Prostate gland (tissue), 2 donors: Measurements from ENCODE around the gene APOH. TPM values are rescaled to one million over a fixed set of nuclear protein-coding genes. Genes with fewer than 3 reads are reported as not detected.

Source experiments
- DNase-seq: peaks from one replicate; pipeline ENCODE4 v3.0.0-alpha.2; 2019; ENCODE audit warnings: low spot score
- H3K27ac ChIP-seq, 2 donors: fragments of 200-600 bp; sonication (generic); 2 replicates each; pipeline ENCODE4 v1.5.1; 2017 to 2019
- H3K27me3 ChIP-seq: fragments of 200-600 bp; sonication (generic); replicated peaks from 2 replicates; pipeline ENCODE4 v1.5.1; 2019; ENCODE audit not compliant: insufficient read depth
- H3K36me3 ChIP-seq, 2 donors: fragments of 200-600 bp; sonication (generic); 1 replicate in 1 of 2; 2 replicates in 1 of 2; pipeline versions ENCODE4 v1.5.1 to v1.8.1; 2017 to 2019
- H3K4me1 ChIP-seq: fragments of 200-600 bp; sonication (generic); replicated peaks from 2 replicates; pipeline ENCODE4 v1.5.1; 2019
- H3K4me3 ChIP-seq, 2 donors: fragments of 200-600 bp; sonication (generic); 2 replicates each; pipeline ENCODE4 v1.5.1; 2017 to 2019
- H3K9me3 ChIP-seq: fragments of 200-600 bp; sonication (generic); 2 replicates; pipeline ENCODE4 v1.5.1; 2017
- POLR2A ChIP-seq: fragments of 450-650 bp; IDR thresholded peaks from one replicate; pipeline ENCODE4 v1.6.1; 2016; ENCODE audit warnings: antibody characterized with exemption, mild to moderate bottlenecking
- POLR2AphosphoS5 ChIP-seq: sonication (generic); formaldehyde crosslinking; IDR thresholded peaks from one replicate; pipeline ENCODE4 v1.6.1; 2017; ENCODE audit warnings: antibody characterized with exemption
- WGBS: methylation state at CpG from one replicate; pipeline ENCODE4 v1.1.5; 2018; 5-methylcytosine and 5-hydroxymethylcytosine counted together
- intact Hi-C: fragments of 100-400 bp; cut with DNase I; formaldehyde crosslinking; loops from one replicate; pipeline ENCODE4 v1.14.2; 2022
- total RNA-seq, 2 donors: library from RNA; depleted of rRNA; stranded (reverse); fragments of >200 nt; gene quantifications; one replicate each; pipeline ENCODE4 v1.1.0, GENCODE V29; 2016
- TF ChIP-seq, protein P1 (sequence below), 4 experiments: fragments of 200-600 bp in 2 of 4; fragments of 450-650 bp in 2 of 4; sonication (generic) in 2 of 4; IDR thresholded peaks; 1 replicate in 3 of 4; 2 replicates in 1 of 4; pipeline ENCODE4 v1.5.1; 2016 to 2019; ENCODE audit warnings: antibody characterized with exemption in 4 of 4, mild to moderate bottlenecking in 2 of 4, moderate library complexity in 2 of 4

APOH gene
- total RNA-seq, 2 donors from 2014 or later: not detected

DNA sequence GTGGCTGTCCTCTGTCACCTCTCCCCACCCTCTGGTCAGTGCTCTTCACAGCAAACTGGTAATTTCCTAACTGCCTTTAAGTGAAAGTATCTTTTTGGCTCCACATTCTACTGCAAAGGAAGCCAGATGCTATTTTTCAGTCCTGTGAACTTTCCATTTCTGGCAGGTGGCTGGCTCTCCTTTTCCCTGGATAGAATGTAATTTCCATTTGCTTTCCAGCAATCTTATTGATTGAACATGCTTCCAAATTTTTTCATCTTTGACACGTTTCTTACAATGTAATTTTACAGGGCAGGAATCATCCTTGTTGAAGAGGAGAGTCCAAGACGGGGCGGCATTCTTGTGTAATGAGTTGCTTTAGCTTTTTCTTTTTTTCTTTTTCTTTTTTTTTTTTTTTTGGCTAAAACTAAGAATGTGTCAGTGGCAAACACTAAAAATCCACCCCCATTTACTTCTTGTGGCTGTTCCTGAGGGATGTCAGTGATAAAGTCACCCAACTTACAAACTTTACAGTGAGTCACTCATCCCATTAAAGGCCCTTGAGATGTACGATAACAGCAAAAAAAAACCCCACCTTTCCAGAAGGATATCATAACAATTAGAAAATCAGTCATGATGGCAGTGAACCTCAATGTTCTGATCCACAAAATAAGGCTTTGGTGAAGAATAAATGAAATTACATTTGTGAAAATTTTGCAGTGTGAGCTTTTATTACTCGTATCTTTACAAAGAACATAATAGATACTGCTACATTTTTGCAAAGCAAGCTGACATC, 43.8 kb upstream of the APOH start:
- intact Hi-C loops: no loop called here
- no peak for DNase-seq

DNA sequence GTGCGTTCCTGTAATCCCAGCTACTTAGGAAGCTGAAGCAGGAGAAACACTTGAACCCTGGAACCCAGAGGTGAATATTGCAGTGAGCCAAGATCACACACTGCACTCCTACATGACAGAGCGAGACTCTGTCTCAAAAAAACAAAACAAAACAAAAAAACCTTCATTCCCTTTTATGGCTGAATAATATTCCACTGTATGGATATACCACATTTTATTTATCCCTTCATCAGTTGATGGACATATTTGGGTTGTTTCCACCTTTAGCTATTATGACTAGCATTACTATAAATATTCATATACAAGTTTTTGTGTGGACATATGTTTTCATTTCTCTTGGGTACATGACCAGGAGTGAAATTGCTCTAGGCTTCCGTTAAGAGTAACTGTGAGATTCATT, 42.3 kb upstream of the APOH start:
- no peak overlapping the region for H3K27ac ChIP-seq
- no peaks in the 10 kb centered on the region for H3K4me1 ChIP-seq
- 96% methylated on average over 3 of the region's 3 CpGs for WGBS
- intact Hi-C loops: no loop called here
- H3K9me3 ChIP-seq: no peaks in the 10 kb centered on the region
- TF ChIP-seq, protein P1, sequence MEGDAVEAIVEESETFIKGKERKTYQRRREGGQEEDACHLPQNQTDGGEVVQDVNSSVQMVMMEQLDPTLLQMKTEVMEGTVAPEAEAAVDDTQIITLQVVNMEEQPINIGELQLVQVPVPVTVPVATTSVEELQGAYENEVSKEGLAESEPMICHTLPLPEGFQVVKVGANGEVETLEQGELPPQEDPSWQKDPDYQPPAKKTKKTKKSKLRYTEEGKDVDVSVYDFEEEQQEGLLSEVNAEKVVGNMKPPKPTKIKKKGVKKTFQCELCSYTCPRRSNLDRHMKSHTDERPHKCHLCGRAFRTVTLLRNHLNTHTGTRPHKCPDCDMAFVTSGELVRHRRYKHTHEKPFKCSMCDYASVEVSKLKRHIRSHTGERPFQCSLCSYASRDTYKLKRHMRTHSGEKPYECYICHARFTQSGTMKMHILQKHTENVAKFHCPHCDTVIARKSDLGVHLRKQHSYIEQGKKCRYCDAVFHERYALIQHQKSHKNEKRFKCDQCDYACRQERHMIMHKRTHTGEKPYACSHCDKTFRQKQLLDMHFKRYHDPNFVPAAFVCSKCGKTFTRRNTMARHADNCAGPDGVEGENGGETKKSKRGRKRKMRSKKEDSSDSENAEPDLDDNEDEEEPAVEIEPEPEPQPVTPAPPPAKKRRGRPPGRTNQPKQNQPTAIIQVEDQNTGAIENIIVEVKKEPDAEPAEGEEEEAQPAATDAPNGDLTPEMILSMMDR (IDR thresholded peaks at IDR 0.05): no peak
- TF ChIP-seq POLR2AphosphoS5 (no peak), POLR2A (no peak)
- H3K27me3 ChIP-seq: no peaks in the 10 kb centered on the region
- no peak overlapping the region for H3K4me3 ChIP-seq
- H3K36me3 ChIP-seq: no peaks in the 10 kb centered on the region
- no peak for DNase-seq

More for the DNA sequence above, 43.8 kb upstream of the APOH start:
- Histone ChIP-seq H3K36me3 (no peaks in the 10 kb centered on the region), H3K27ac (no peak overlapping the region), H3K4me3 (no peak overlapping the region), H3K27me3 (no peaks in the 10 kb centered on the region), H3K9me3 (no peaks in the 10 kb centered on the region), H3K4me1 (no peaks in the 10 kb centered on the region)
- TF ChIP-seq, protein P1 (IDR thresholded peaks at IDR 0.05): no peak
- 35% methylated on average over 5 of the region's 5 CpGs for WGBS

DNA sequence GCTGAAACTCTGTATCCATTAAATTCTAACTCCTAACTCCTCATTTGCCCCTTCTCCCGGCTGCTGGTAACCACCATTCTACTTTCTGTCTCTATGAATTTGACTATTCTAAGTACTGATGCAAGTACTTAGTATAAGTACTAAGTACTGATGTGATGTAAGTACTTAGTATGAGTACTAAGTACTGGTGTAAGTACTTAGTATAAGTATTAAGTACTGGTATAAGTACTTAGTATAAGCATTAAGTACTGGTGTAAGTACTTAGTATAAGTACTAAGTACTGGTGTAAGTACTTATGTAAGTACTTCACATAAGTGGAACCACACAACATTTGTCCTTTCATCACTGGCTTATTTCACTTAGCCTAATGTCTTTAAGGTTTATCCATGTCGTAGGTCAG, 40.9 kb upstream of the APOH start:
- Histone ChIP-seq H3K4me3 (no peak overlapping the region), H3K4me1 (no peaks in the 10 kb centered on the region), H3K9me3 (no peaks in the 10 kb centered on the region), H3K27me3 (no peaks in the 10 kb centered on the region), H3K36me3 (no peaks in the 10 kb centered on the region), H3K27ac (no peak overlapping the region)
- WGBS: 90% methylated on average over 2 of the region's 2 CpGs
- intact Hi-C loops: no loop called here
- TF ChIP-seq POLR2A (no peak), POLR2AphosphoS5 (no peak)
- TF ChIP-seq, protein P1 (IDR thresholded peaks at IDR 0.05): no peak
- no peak for DNase-seq

DNA sequence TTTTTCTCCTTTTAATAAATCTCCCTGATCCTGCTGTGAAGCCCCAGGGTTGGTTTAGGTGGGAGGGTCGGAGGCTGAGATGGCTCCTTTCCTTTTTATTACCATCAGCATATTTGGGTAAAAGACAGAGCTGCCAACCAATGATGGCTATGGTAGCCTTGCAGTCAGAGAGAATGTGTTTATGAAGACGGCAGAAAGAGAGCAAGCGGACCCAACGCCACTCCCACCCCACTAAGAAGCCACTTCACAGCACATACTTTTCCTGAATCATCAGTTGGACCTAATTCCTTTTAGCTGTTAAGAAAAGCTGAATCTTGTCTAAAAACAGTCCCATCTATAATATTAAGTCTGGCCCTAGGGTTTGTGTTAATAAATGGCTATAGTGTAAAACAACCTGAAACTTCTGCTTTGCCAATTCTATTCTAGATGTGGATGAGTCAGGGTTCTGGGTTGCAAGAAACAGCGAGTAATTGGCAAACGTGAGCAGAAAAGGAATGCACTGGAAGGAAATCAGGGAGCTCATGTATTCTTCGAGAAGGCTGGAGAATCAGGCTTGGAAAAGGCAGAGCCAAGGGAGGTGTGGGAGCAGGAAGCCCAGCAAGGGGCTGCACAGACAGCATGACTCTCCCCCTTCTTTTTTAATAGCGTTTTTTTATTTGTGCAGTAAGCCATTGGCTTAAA, 39.2 kb upstream of the APOH start:
- WGBS: 55% methylated on average over 8 of the region's 8 CpGs
- no peak for DNase-seq
- Histone ChIP-seq H3K4me1 (no peaks in the 10 kb centered on the region), H3K4me3 (no peak overlapping the region), H3K36me3 (no peaks in the 10 kb centered on the region), H3K9me3 (no peaks in the 10 kb centered on the region), H3K27me3 (no peaks in the 10 kb centered on the region), H3K27ac (no peak overlapping the region)
- intact Hi-C loops: no loop called here
- TF ChIP-seq, protein P1 (IDR thresholded peaks at IDR 0.05): no peak
- TF ChIP-seq POLR2A (no peak), POLR2AphosphoS5 (no peak)

DNA sequence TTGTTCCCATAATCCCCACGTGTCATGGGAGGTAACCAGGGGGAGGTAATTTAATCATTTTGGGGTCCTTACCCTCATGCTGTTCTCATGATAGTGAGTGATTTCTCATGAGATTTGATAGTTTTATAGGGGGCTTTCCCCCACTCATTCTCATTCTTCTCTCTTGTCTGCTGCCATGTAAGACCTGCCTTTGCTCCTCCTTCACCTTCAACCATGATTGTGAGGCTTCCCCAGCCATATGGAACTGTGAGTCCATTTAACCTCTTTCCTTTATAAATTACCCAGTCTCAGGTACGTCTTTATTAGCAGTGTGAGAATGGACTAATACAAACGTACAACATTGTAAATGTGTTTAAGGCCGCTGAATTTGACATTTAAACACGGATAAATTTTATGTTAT, 35.5 kb upstream of the APOH start:
- Histone ChIP-seq H3K27ac (no peak overlapping the region), H3K4me1 (no peaks in the 10 kb centered on the region), H3K27me3 (no peaks in the 10 kb centered on the region), H3K36me3 (no peaks in the 10 kb centered on the region), H3K4me3 (no peak overlapping the region), H3K9me3 (no peaks in the 10 kb centered on the region)
- TF ChIP-seq POLR2AphosphoS5 (no peak), POLR2A (no peak)
- TF ChIP-seq, protein P1 (IDR thresholded peaks at IDR 0.05): no peak
- intact Hi-C loops: no loop called here
- DNase-seq: no peak
- WGBS: 64% methylated on average over 5 of the region's 5 CpGs
